ACC112 (cell line): ENCODE results near the gene FBXL13.

Source experiments
- H2AFZ ChIP-seq: fragments of 200-600 bp; sonication (generic); one replicate; pipeline ENCODE4 v1.6.0; 2017; ENCODE audit warnings: antibody characterized with exemption, low read length; ENCODE audit not compliant: unreplicated experiment
- H3K27ac ChIP-seq: fragments of 200-600 bp; sonication (generic); 2 replicates; pipeline ENCODE4 v1.5.1; 2014; ENCODE audit warnings: low read depth, mild to moderate bottlenecking, antibody characterized with exemption, low read length, moderate library complexity
- H3K27me3 ChIP-seq: fragments of 200-600 bp; sonication (generic); 2 replicates; pipeline ENCODE4 v1.6.1; 2014; ENCODE audit warnings: mild to moderate bottlenecking, antibody characterized with exemption, low read length, moderate library complexity, mixed read lengths; ENCODE audit not compliant: insufficient read depth
- H3K36me3 ChIP-seq: fragments of 200-600 bp; sonication (generic); 2 replicates; pipeline ENCODE4 v1.6.1; 2016; ENCODE audit warnings: mild to moderate bottlenecking, antibody characterized with exemption, low read length, moderate library complexity, mixed read lengths; ENCODE audit not compliant: insufficient read depth
- H3K4me1 ChIP-seq: fragments of 200-600 bp; sonication (generic); one replicate; pipeline ENCODE4 v1.6.1; 2016; ENCODE audit warnings: low read length, mixed read lengths; ENCODE audit not compliant: insufficient read depth, unreplicated experiment, control insufficient read depth
- H3K4me3 ChIP-seq: fragments of 200-600 bp; sonication (generic); 2 replicates; pipeline ENCODE4 v1.5.1; 2014; ENCODE audit warnings: mild to moderate bottlenecking, low read depth, low read length
- H3K79me2 ChIP-seq: fragments of 200-600 bp; sonication (generic); one replicate; pipeline ENCODE4 v1.6.0; 2016; ENCODE audit warnings: low read length; ENCODE audit not compliant: control insufficient read depth, unreplicated experiment, insufficient read depth

The FBXL13 gene

DNA sequence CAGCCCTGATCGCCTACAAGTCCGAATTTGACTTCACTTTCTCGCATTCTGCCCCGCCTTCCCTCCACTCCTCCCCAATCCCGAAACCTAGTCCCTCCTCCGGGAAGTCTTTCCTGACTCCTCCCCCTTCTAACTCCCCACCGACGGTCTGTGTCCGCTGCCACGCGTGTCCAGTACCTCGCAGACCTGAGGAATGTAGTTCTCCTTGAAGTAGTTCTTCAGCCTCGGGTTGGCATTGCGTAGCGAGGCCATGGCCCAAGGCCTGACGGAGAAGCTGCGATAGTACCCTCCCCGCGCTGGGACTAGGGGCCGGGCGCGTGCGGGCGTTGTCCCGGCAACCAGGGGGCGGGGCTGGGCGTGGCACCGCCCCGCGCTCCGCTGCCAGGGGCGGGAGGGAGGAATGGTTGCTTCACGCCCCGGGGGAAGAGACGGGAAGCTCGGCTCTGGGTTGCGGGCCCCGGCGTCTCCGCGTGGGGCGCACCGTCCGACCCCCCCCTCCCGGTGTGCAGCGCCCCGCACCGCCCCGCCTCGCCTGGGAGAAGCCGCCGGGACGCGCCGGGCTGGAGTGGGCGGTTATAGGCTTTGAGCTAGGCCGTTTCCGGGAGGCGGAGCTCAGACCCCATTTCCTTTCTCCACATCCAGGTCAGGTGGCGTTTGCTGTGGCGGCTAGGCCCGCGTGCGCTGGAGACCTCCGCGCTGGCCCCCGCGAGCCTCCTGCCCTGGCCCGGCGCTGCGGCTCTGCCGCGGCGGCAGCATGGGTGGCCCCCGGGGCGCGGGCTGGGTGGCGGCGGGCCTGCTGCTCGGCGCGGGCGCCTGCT is at the start of gene FBXL13, which contains the start of gene ARMC10:
FBXL13 (minus strand) TSS at position 278 of the 818 bp plus-strand sequence.
ARMC10 (plus strand) TSS at position 622 of the 818 bp plus-strand sequence; CDS start at position 755, 133 bp downstream.
- Histone ChIP-seq H3K36me3 (no peaks in the 10 kb centered on the region), H3K4me1 (peaks cover 12% of the 10 kb centered on the region), H3K27ac (peak within 1 kb of the TSS; percentile 11), H3K4me3 (peak within 1 kb of the TSS; percentile 76), H3K27me3 (no peaks in the 10 kb centered on the region), H3K79me2 (peaks cover 24% of the 10 kb centered on the region), H2AFZ (peak within 1 kb of the TSS; percentile 98)

DNA sequence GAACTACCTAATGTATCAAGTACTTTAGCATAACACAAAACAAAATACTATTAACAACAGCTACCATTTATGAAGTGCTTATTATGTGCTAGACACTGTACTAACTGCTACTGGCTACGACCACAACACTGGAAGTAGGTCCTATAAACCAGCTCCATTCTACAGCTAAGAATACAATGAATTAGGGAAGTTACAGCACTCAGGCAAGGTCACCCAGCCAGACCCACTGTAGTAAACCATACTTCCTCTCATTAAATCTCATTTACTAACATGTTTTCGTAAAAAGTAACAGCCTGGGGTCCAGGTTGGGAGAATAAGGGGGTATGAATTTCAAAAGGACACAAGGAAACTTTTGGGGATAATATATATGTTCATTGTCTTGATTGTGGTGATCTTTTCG is 48.9 kb upstream of the FBXL13 start:
- H3K36me3 ChIP-seq: peaks cover 12% of the 10 kb centered on the region; the same call in 1 of the 2 replicates

DNA sequence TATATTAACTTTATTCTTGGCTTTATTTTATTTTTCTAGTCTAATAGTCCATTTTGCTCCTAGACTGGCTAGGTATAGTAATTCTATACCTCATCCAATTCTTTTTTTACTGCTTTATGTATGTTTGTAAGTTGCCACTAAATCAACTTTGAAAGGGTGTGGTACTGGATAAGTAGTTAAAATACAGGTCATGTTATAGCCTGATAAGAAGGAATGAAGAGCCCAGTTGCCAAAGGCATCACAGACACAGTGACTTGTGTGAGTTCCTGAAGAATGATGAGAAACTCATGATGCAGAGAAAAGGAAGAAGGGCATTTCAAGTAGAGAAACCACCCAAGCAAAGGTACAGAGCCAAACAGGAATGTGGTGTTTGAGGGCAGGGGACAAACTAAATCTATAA is 47.0 kb upstream of the FBXL13 start:
- Histone ChIP-seq H3K27me3 (no peaks in the 10 kb centered on the region), H3K4me1 (no peaks in the 10 kb centered on the region), H3K79me2 (no peaks in the 10 kb centered on the region), H3K36me3 (peaks cover 5% of the 10 kb centered on the region; the same call in 1 of the 2 replicates), H2AFZ (no peak overlapping the region), H3K27ac (no peak overlapping the region), H3K4me3 (no peak overlapping the region)

More for the DNA sequence above, 48.9 kb upstream of the FBXL13 start:
- Histone ChIP-seq H3K4me3 (no peak overlapping the region), H3K27ac (no peak overlapping the region), H3K79me2 (no peaks in the 10 kb centered on the region), H3K4me1 (no peaks in the 10 kb centered on the region), H2AFZ (no peak overlapping the region), H3K27me3 (no peaks in the 10 kb centered on the region)

- Histone ChIP-seq H3K79me2 (no peaks in the 10 kb centered on the region), H3K27me3 (no peaks in the 10 kb centered on the region), H3K4me3 (no peak overlapping the region), H3K27ac (no peak overlapping the region), H3K36me3 (peaks cover 5% of the 10 kb centered on the region; the same call in 1 of the 2 replicates), H2AFZ (no peak overlapping the region), H3K4me1 (no peaks in the 10 kb centered on the region)
Measured at GRCh38 chr7:103120362-103120761, 45.8 kb upstream of the FBXL13 start.

GRCh38 chr7:103119791-103120291 is 45.2 kb upstream of the FBXL13 start:
- Histone ChIP-seq H3K27ac (no peak overlapping the region), H2AFZ (no peak overlapping the region), H3K36me3 (peaks cover 5% of the 10 kb centered on the region; the same call in 1 of the 2 replicates), H3K4me3 (no peak overlapping the region), H3K27me3 (no peaks in the 10 kb centered on the region), H3K79me2 (no peaks in the 10 kb centered on the region), H3K4me1 (no peaks in the 10 kb centered on the region)

GRCh38 chr7:103117465-103117864 is 42.9 kb upstream of the FBXL13 start:
- Histone ChIP-seq H3K4me1 (peaks cover 10% of the 10 kb centered on the region), H3K27ac (no peak overlapping the region), H3K27me3 (no peaks in the 10 kb centered on the region), H3K79me2 (no peaks in the 10 kb centered on the region), H2AFZ (no peak overlapping the region), H3K36me3 (peaks cover 5% of the 10 kb centered on the region; the same call in 1 of the 2 replicates), H3K4me3 (no peak overlapping the region)

GRCh38 chr7:103116991-103117390 is 42.4 kb upstream of the FBXL13 start:
- Histone ChIP-seq H3K27ac (no peak overlapping the region), H2AFZ (no peak overlapping the region), H3K36me3 (peaks cover 5% of the 10 kb centered on the region; the same call in 1 of the 2 replicates), H3K4me3 (no peak overlapping the region), H3K79me2 (no peaks in the 10 kb centered on the region), H3K4me1 (peaks cover 10% of the 10 kb centered on the region), H3K27me3 (no peaks in the 10 kb centered on the region)

GRCh38 chr7:103116511-103116910 is 41.9 kb upstream of the FBXL13 start:
- Histone ChIP-seq H3K27ac (no peak overlapping the region), H3K27me3 (no peaks in the 10 kb centered on the region), H3K36me3 (peaks cover 5% of the 10 kb centered on the region; the same call in 1 of the 2 replicates), H3K4me3 (no peak overlapping the region), H3K79me2 (no peaks in the 10 kb centered on the region), H3K4me1 (peaks cover 10% of the 10 kb centered on the region), H2AFZ (no peak overlapping the region)

- Histone ChIP-seq H3K36me3 (peaks cover 5% of the 10 kb centered on the region; the same call in 1 of the 2 replicates), H3K4me1 (peaks cover 10% of the 10 kb centered on the region), H3K79me2 (no peaks in the 10 kb centered on the region), H3K4me3 (no peak overlapping the region), H3K27me3 (no peaks in the 10 kb centered on the region), H2AFZ (no peak overlapping the region), H3K27ac (no peak overlapping the region)
Measured at GRCh38 chr7:103115771-103116170, 41.2 kb upstream of the FBXL13 start.

GRCh38 chr7:103114576-103115008 is 40.0 kb upstream of the FBXL13 start:
- Histone ChIP-seq H3K4me3 (no peak overlapping the region), H2AFZ (no peak overlapping the region), H3K27ac (no peak overlapping the region), H3K36me3 (no peaks in the 10 kb centered on the region; the same call in 1 of the 2 replicates), H3K4me1 (peaks cover 10% of the 10 kb centered on the region), H3K79me2 (no peaks in the 10 kb centered on the region), H3K27me3 (no peaks in the 10 kb centered on the region)
